H1 (cell line): Measurements from ENCODE around the gene FAM186B. TPM values are rescaled to one million over a fixed set of nuclear protein-coding genes. Genes with fewer than 3 reads are reported as not detected.

Source experiments
- CBX5 ChIP-seq: fragments of 300-800, 300-1000 bp; sonication (generic); IDR thresholded peaks from 2 replicates; pipeline ENCODE4 v1.7.1; 2016; ENCODE audit warnings: antibody characterized with exemption, low read length, low read depth
- CHD7 ChIP-seq: fragments of 300-600 bp; sonication (generic); IDR thresholded peaks from 2 replicates; pipeline ENCODE4 v1.7.1; 2012; ENCODE audit warnings: low read length, moderate library complexity, mild to moderate bottlenecking, inconsistent platforms; ENCODE audit not compliant: insufficient replicate concordance
- CTBP2 ChIP-seq: IDR thresholded peaks from 2 replicates; pipeline ENCODE4 v1.7.0; 2011; ENCODE audit warnings: borderline replicate concordance, mild to moderate bottlenecking, moderate library complexity, mixed read lengths, low read length; ENCODE audit not compliant: insufficient read depth, insufficient read length
- CTCF ChIP-seq, 3 experiments: IDR thresholded peaks; 1 replicate in 2 of 3; 2 replicates in 1 of 3; pipeline versions ENCODE4 v1.5.1 to v1.6.1; 2011; ENCODE audit warnings: low read length in 3 of 3, mild to moderate bottlenecking in 3 of 3, inconsistent platforms in 2 of 3, low read depth in 1 of 3, moderate library complexity in 1 of 3; ENCODE audit not compliant: insufficient read depth in 1 of 3; ENCODE audit errors: control extremely low read depth in 1 of 3
- SIN3A ChIP-seq, 2 experiments: IDR thresholded peaks in 1 of 2; conservative IDR thresholded peaks in 1 of 2; 2 replicates each; pipeline ENCODE4 v1.6.1; 2011 to 2012; ENCODE audit warnings: low read length in 2 of 2, improper control_type of control experiment in 1 of 2, low read depth in 1 of 2, mild to moderate bottlenecking in 1 of 2
- TBP ChIP-seq: IDR thresholded peaks from 2 replicates; pipeline ENCODE4 v1.6.1; 2011; ENCODE audit warnings: low read depth, low read length, improper control_type of control experiment
- USF2 ChIP-seq: IDR thresholded peaks from 2 replicates; pipeline ENCODE4 v1.6.1; 2011; ENCODE audit warnings: low read length, improper control_type of control experiment
- polyA plus RNA-seq, 7 experiments: library from polyadenylated mRNA; depleted of rRNA in 3 of 7; stranded (reverse) in 5 of 7; unstranded in 2 of 7; fragments of >200 nt in 5 of 7; fragments of 200-250 nt in 2 of 7; gene quantifications; 1 replicate in 5 of 7; 2 replicates in 1 of 7; 4 replicates in 1 of 7; pipeline versions ENCODE4 v1.2.1 to v1.2.3, GENCODE V29; 2011 to 2013; ENCODE audit warnings: missing spikeins in 2 of 7, mixed read lengths in 2 of 7
- total RNA-seq: library from RNA; stranded (reverse); fragmentation: NEBNext Ultra II Directional; extraction: Animal tissue kit (Norgen Biotek cat#: 25700); gene quantifications from 2 replicates; pipeline ENCODE4 v1.2.1, GENCODE V29; 2021

The FAM186B gene
- total and polyA plus RNA-seq, 2 of the 8 experiments (the other 6 are each of a cell fraction or from before 2014, with no cell fraction given) = 0.12 to 0.73 TPM

- no peak for TF ChIP-seq CHD7
- no peak for TF ChIP-seq CTCF (IDR thresholded peaks at IDR 0.05; ENCODE audit: control extremely low read depth in 1 of 3, insufficient read depth in 1 of 3, low read depth in 1 of 3, low read length in 3 of 3)
- no peak for TF ChIP-seq CTBP2
- TF ChIP-seq SIN3A (conservative IDR thresholded peaks at IDR 0.05 in 1 of 2, IDR thresholded peaks at IDR 0.05 in 1 of 2; ENCODE audit: low read depth in 1 of 2, low read length in 2 of 2) = no peak
- no peak for TF ChIP-seq TBP
- TF ChIP-seq CBX5 = no peak
- no peak for TF ChIP-seq USF2
Measured at GRCh38 chr12:49582201-49582600, 23.2 kb downstream of the FAM186B start (continued).
